ENCODE results near the gene HS2ST1.

The HS2ST1 gene

GRCh38 chr1:87144316-87144895, 230.0 kb downstream of the HS2ST1 start:
- Mint-ChIP-seq H3K9me3 (ENCODE audit: low read depth) (no peaks in the 10 kb centered on the region), H3K4me1 (ENCODE audit: low read depth) (no peaks in the 10 kb centered on the region), H3K27ac (no peak overlapping the region), H3K36me3 (peaks cover 2% of the 10 kb centered on the region), H3K27me3 (peaks cover 12% of the 10 kb centered on the region), H3K4me3 (no peak overlapping the region)

- Mint-ChIP-seq H3K27me3 (peaks cover 12% of the 10 kb centered on the region), H3K27ac (no peak overlapping the region), H3K9me3 (ENCODE audit: low read depth) (no peaks in the 10 kb centered on the region), H3K4me1 (ENCODE audit: low read depth) (no peaks in the 10 kb centered on the region), H3K4me3 (no peak overlapping the region), H3K36me3 (peaks cover 2% of the 10 kb centered on the region)
Measured at GRCh38 chr1:87144981-87145380, 230.5 kb downstream of the HS2ST1 start.

GRCh38 chr1:87146538-87146937, 232.1 kb downstream of the HS2ST1 start:
- Mint-ChIP-seq H3K4me3 (no peak overlapping the region), H3K9me3 (ENCODE audit: low read depth) (no peaks in the 10 kb centered on the region), H3K4me1 (ENCODE audit: low read depth) (peaks cover 6% of the 10 kb centered on the region), H3K36me3 (peaks cover 2% of the 10 kb centered on the region), H3K27ac (no peak overlapping the region), H3K27me3 (peaks cover 12% of the 10 kb centered on the region)

- no peak overlapping the region for H3K27ac Mint-ChIP-seq
- H3K9me3 Mint-ChIP-seq (ENCODE audit: low read depth): no peaks in the 10 kb centered on the region
- no peak overlapping the region for H3K4me3 Mint-ChIP-seq
- peaks cover 10% of the 10 kb centered on the region for H3K4me1 Mint-ChIP-seq (ENCODE audit: low read depth)
- peaks cover 2% of the 10 kb centered on the region for H3K36me3 Mint-ChIP-seq
- H3K27me3 Mint-ChIP-seq: peaks cover 12% of the 10 kb centered on the region
Measured at GRCh38 chr1:87146986-87147385, 232.6 kb downstream of the HS2ST1 start.

GRCh38 chr1:87147851-87148250, 233.4 kb downstream of the HS2ST1 start:
- Mint-ChIP-seq H3K4me3 (no peak overlapping the region), H3K9me3 (ENCODE audit: low read depth) (no peaks in the 10 kb centered on the region), H3K36me3 (peaks cover 2% of the 10 kb centered on the region), H3K27ac (no peak overlapping the region), H3K27me3 (peaks cover 12% of the 10 kb centered on the region), H3K4me1 (ENCODE audit: low read depth) (peaks cover 16% of the 10 kb centered on the region)

GRCh38 chr1:87148661-87149060, 234.2 kb downstream of the HS2ST1 start:
- peaks cover 2% of the 10 kb centered on the region for H3K36me3 Mint-ChIP-seq
- H3K27me3 Mint-ChIP-seq: peaks cover 12% of the 10 kb centered on the region
- H3K9me3 Mint-ChIP-seq (ENCODE audit: low read depth): no peaks in the 10 kb centered on the region
- peaks cover 16% of the 10 kb centered on the region for H3K4me1 Mint-ChIP-seq (ENCODE audit: low read depth)
- H3K4me3 Mint-ChIP-seq: no peak overlapping the region
- no peak overlapping the region for H3K27ac Mint-ChIP-seq

- Mint-ChIP-seq H3K4me3 (no peak overlapping the region), H3K4me1 (ENCODE audit: low read depth) (peaks cover 16% of the 10 kb centered on the region), H3K27me3 (peaks cover 12% of the 10 kb centered on the region), H3K9me3 (ENCODE audit: low read depth) (no peaks in the 10 kb centered on the region), H3K27ac (no peak overlapping the region), H3K36me3 (peaks cover 2% of the 10 kb centered on the region)
Measured at GRCh38 chr1:87149241-87150041, 235.0 kb downstream of the HS2ST1 start.

- Mint-ChIP-seq H3K27me3 (peaks cover 14% of the 10 kb centered on the region), H3K9me3 (ENCODE audit: low read depth) (no peaks in the 10 kb centered on the region), H3K4me1 (ENCODE audit: low read depth) (peaks cover 16% of the 10 kb centered on the region), H3K27ac (no peak overlapping the region), H3K36me3 (peaks cover 2% of the 10 kb centered on the region), H3K4me3 (no peak overlapping the region)
Measured at GRCh38 chr1:87150143-87150542, 235.7 kb downstream of the HS2ST1 start.

- Mint-ChIP-seq H3K4me3 (peak overlapping the region; percentile 80), H3K36me3 (no peaks in the 10 kb centered on the region), H3K27me3 (peaks cover 13% of the 10 kb centered on the region), H3K9me3 (ENCODE audit: low read depth) (no peaks in the 10 kb centered on the region), H3K4me1 (ENCODE audit: low read depth) (peaks cover 16% of the 10 kb centered on the region), H3K27ac (peak overlapping the region; percentile 46)
Measured at GRCh38 chr1:87151500-87152421, 237.3 kb downstream of the HS2ST1 start.

- no peak overlapping the region for H3K27ac Mint-ChIP-seq
- peaks cover 16% of the 10 kb centered on the region for H3K4me1 Mint-ChIP-seq (ENCODE audit: low read depth)
- H3K4me3 Mint-ChIP-seq: no peak overlapping the region
- peaks cover 5% of the 10 kb centered on the region for H3K27me3 Mint-ChIP-seq
- H3K36me3 Mint-ChIP-seq: no peaks in the 10 kb centered on the region
- H3K9me3 Mint-ChIP-seq (ENCODE audit: low read depth): no peaks in the 10 kb centered on the region
Measured at GRCh38 chr1:87154384-87154783, 239.9 kb downstream of the HS2ST1 start.

- H3K36me3 Mint-ChIP-seq: no peaks in the 10 kb centered on the region
- H3K4me1 Mint-ChIP-seq (ENCODE audit: low read depth): peaks cover 16% of the 10 kb centered on the region
- peaks cover 5% of the 10 kb centered on the region for H3K27me3 Mint-ChIP-seq
- H3K27ac Mint-ChIP-seq: no peak overlapping the region
- no peaks in the 10 kb centered on the region for H3K9me3 Mint-ChIP-seq (ENCODE audit: low read depth)
- no peak overlapping the region for H3K4me3 Mint-ChIP-seq
Measured at GRCh38 chr1:87155170-87155569, 240.7 kb downstream of the HS2ST1 start.

- Mint-ChIP-seq H3K4me1 (ENCODE audit: low read depth) (peaks cover 16% of the 10 kb centered on the region), H3K36me3 (no peaks in the 10 kb centered on the region), H3K9me3 (ENCODE audit: low read depth) (no peaks in the 10 kb centered on the region), H3K4me3 (no peak overlapping the region), H3K27ac (no peak overlapping the region), H3K27me3 (peaks cover 5% of the 10 kb centered on the region)
Measured at GRCh38 chr1:87155648-87156047, 241.2 kb downstream of the HS2ST1 start.

- no peak overlapping the region for H3K4me3 Mint-ChIP-seq
- no peak overlapping the region for H3K27ac Mint-ChIP-seq
- H3K9me3 Mint-ChIP-seq (ENCODE audit: low read depth): no peaks in the 10 kb centered on the region
- H3K36me3 Mint-ChIP-seq: no peaks in the 10 kb centered on the region
- H3K4me1 Mint-ChIP-seq (ENCODE audit: low read depth): peaks cover 13% of the 10 kb centered on the region
- H3K27me3 Mint-ChIP-seq: peaks cover 5% of the 10 kb centered on the region
Measured at GRCh38 chr1:87156124-87156523, 241.7 kb downstream of the HS2ST1 start.

- no peak overlapping the region for H3K4me3 Mint-ChIP-seq
- no peaks in the 10 kb centered on the region for H3K4me1 Mint-ChIP-seq (ENCODE audit: low read depth)
- no peak overlapping the region for H3K27ac Mint-ChIP-seq
- H3K9me3 Mint-ChIP-seq (ENCODE audit: low read depth): no peaks in the 10 kb centered on the region
- peaks cover 5% of the 10 kb centered on the region for H3K27me3 Mint-ChIP-seq
- H3K36me3 Mint-ChIP-seq: no peaks in the 10 kb centered on the region
Measured at GRCh38 chr1:87159378-87159915, 245.0 kb downstream of the HS2ST1 start.
